Uterus (tissue), 4 donors: ENCODE data around the gene APC. TPM values are rescaled to one million over a fixed set of nuclear protein-coding genes. Genes with fewer than 3 reads are reported as not detected.
"Not testable (repeated sequence)": the region's sequence is repeated elsewhere in the genome, so short reads cannot be mapped to it uniquely, and the experiment has no call there.

ENCODE experiments used
- DNase-seq, 2 donors: peaks; one replicate each; pipeline ENCODE4 v3.0.0-alpha.2; 2019 to 2020
- H3K27ac ChIP-seq, 2 donors: fragments of 200-600 bp; sonication (generic); 1 replicate in 1 of 2; 2 replicates in 1 of 2; pipeline ENCODE4 v1.5.1; 2016 to 2018
- H3K27me3 ChIP-seq, 2 donors: fragments of 200-600 bp; sonication (generic); one replicate each; pipeline ENCODE4 v1.5.1; 2018 to 2019; ENCODE audit warnings: control low read depth in 1 of 2
- H3K36me3 ChIP-seq, 2 donors: fragments of 200-600 bp; sonication (generic); one replicate each; pipeline ENCODE4 v1.5.1; 2019; ENCODE audit warnings: control low read depth in 1 of 2
- H3K4me1 ChIP-seq, 2 donors: fragments of 200-600 bp; sonication (generic); one replicate each; pipeline ENCODE4 v1.5.1; 2018 to 2019; ENCODE audit warnings: control low read depth in 1 of 2
- H3K4me3 ChIP-seq, 2 donors: fragments of 200-600 bp; sonication (generic); 1 replicate in 1 of 2; 2 replicates in 1 of 2; pipeline ENCODE4 v1.5.1; 2018 to 2019; ENCODE audit warnings: mild to moderate bottlenecking in 1 of 2
- H3K9me3 ChIP-seq, 2 donors: fragments of 200-600 bp; sonication (generic); one replicate each; pipeline ENCODE4 v1.5.1; 2019; ENCODE audit warnings: control low read depth in 1 of 2
- POLR2A ChIP-seq, 2 donors: fragments of 450-650 bp; IDR thresholded peaks; one replicate each; pipeline ENCODE4 v1.6.1; 2016; ENCODE audit warnings: antibody characterized with exemption in 2 of 2, mild to moderate bottlenecking in 1 of 2, moderate library complexity in 1 of 2
- intact Hi-C: fragments of 100-400 bp; cut with DNase I; formaldehyde crosslinking; loops from one replicate; pipeline ENCODE4 v1.15.1; 2023; ENCODE audit warnings: low total_unique reads
- total RNA-seq, 4 donors: library from RNA; depleted of rRNA in 3 of 4; stranded (reverse); fragments of >200 nt in 3 of 4; gene quantifications; one replicate each; pipeline versions ENCODE4 v1.1.0 to v1.2.4, GENCODE V29; 2014 to 2023
- TF ChIP-seq, protein P1 (sequence below), 4 experiments: fragments of 200-600 bp in 2 of 4; fragments of 450-650 bp in 2 of 4; sonication (generic) in 2 of 4; IDR thresholded peaks; one replicate each; pipeline ENCODE4 v1.5.1; 2016 to 2019; ENCODE audit warnings: antibody characterized with exemption in 4 of 4, mild to moderate bottlenecking in 2 of 4, moderate library complexity in 1 of 4
- donor health status: DM: yes; HTN: yes; CAD: no.

APC gene
- total RNA-seq, 4 donors from 2014 or later: 45.4 to 132 (median 91.7) TPM

DNA sequence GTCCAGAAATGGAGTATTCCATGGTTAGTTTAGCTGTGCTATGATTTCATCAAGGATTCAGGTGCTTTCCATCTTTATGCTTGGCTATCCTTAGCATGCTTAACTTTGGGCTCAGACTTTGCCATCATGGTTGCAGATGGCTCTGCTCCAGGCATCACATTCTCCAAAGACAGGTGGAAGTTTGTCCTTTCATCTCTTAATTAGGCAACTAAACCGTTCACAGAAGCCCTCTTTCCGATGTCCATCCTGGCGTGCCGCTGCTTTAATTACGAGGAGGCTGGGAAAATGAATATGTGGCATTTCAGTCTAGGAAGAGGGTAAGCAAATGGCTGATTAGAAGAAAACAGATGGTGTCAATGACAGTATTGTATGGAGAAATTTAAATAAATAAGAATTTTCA lies 24.5 kb upstream of the APC start:
- H3K4me3 ChIP-seq: no peak overlapping the region
- intact Hi-C loops: no loop called here
- H3K36me3 ChIP-seq: no peaks in the 10 kb centered on the region
- DNase-seq: no peak
- H3K27ac ChIP-seq: no peak overlapping the region
- no peaks in the 10 kb centered on the region for H3K9me3 ChIP-seq
- no peak for TF ChIP-seq POLR2A (IDR thresholded peaks at IDR 0.05)
- TF ChIP-seq, protein P1, sequence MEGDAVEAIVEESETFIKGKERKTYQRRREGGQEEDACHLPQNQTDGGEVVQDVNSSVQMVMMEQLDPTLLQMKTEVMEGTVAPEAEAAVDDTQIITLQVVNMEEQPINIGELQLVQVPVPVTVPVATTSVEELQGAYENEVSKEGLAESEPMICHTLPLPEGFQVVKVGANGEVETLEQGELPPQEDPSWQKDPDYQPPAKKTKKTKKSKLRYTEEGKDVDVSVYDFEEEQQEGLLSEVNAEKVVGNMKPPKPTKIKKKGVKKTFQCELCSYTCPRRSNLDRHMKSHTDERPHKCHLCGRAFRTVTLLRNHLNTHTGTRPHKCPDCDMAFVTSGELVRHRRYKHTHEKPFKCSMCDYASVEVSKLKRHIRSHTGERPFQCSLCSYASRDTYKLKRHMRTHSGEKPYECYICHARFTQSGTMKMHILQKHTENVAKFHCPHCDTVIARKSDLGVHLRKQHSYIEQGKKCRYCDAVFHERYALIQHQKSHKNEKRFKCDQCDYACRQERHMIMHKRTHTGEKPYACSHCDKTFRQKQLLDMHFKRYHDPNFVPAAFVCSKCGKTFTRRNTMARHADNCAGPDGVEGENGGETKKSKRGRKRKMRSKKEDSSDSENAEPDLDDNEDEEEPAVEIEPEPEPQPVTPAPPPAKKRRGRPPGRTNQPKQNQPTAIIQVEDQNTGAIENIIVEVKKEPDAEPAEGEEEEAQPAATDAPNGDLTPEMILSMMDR (IDR thresholded peaks at IDR 0.05): no peak
- peaks cover 0 to 7% of the 10 kb centered on the region in 2 donors for H3K4me1 ChIP-seq
- H3K27me3 ChIP-seq: no peaks in the 10 kb centered on the region

DNA sequence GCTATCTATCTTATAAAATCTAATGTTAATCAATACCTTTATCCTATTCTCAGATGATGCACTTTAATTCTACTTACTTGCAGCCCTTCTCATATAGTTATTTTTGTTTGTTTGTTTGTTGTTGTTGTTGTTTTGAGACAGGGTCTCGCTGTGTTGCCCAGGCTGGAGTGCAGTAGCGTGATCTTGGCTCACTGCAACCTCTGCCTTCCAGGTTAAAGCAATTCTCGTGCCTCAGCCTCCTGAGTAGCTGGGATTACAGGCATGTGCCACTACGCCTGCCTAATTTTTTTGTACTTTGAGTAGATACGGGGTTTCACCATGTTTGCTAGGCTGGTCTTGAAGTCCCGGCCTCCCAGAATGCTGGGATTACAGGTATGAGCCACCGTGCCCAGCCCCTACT lies 20.8 kb upstream of the APC start:
- H3K4me3 ChIP-seq, H3K9me3 ChIP-seq, H3K27me3 ChIP-seq, H3K36me3 ChIP-seq, DNase-seq, H3K27ac ChIP-seq, H3K4me1 ChIP-seq, intact Hi-C loops: not testable (repeated sequence)

DNA sequence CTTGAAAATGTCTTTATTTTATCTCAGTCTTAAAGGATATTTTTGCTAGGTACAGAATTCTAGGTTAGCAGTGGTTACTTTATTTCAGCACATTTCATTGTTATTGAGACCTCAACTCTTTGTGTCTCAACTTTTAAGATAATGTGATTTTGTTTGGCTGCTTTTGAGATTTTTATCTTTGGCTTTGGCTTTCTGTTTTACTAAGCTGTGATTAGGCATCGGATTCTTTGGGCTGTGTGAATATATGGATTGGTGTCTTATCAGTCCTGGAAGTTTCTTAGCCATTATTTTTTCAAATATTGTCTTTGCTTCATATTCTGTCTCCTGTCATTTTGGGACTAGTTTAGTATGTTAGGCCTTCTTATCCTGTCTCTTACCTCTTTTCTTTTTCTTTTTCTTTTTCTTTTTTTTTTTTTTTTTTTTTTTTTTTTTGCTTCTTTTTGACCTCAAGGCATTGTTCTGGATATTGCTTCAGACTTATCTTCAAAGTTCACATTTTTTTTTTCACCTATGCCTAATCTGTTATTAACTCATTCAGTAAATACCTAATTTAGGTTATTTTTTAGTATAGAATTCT lies 20.1 kb upstream of the APC start:
- intact Hi-C loops: no loop called here
- no peak for TF ChIP-seq POLR2A (IDR thresholded peaks at IDR 0.05)
- TF ChIP-seq, protein P1 (IDR thresholded peaks at IDR 0.05): no peak

DNA sequence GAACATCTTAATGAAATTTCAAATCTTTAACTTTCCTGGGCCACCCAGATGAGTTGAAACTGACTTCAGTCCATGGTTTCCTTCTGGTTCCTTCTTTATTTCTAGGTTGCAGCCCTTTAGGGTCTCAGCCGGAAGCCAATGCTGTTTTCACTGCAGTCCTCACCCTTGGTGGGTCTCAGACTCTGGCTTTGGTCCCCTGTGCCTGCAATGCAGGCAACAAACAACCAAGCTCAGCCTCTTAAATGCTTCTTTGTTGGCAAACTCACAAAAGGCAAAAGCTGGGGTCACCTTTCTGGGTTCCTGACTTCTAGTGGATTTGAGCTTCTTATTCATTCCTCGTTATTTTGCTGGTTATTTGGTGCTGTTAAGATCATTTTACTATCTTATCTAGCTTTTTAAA lies 19.3 kb upstream of the APC start:
- TF ChIP-seq, protein P1 (IDR thresholded peaks at IDR 0.05): no peak
- no peak overlapping the region for H3K27ac ChIP-seq
- H3K9me3 ChIP-seq: no peaks in the 10 kb centered on the region
- H3K36me3 ChIP-seq: no peaks in the 10 kb centered on the region
- intact Hi-C loops: no loop called here
- no peaks in the 10 kb centered on the region for H3K27me3 ChIP-seq
- DNase-seq: no peak
- H3K4me1 ChIP-seq: no peaks in the 10 kb centered on the region
- no peak overlapping the region for H3K4me3 ChIP-seq

More for the DNA sequence above, 20.1 kb upstream of the APC start:
- Histone ChIP-seq H3K9me3 (no peaks in the 10 kb centered on the region), H3K27ac (no peak overlapping the region), H3K36me3 (no peaks in the 10 kb centered on the region), H3K4me3 (no peak overlapping the region), H3K4me1 (no peaks in the 10 kb centered on the region), H3K27me3 (no peaks in the 10 kb centered on the region)
- no peak for DNase-seq

DNA sequence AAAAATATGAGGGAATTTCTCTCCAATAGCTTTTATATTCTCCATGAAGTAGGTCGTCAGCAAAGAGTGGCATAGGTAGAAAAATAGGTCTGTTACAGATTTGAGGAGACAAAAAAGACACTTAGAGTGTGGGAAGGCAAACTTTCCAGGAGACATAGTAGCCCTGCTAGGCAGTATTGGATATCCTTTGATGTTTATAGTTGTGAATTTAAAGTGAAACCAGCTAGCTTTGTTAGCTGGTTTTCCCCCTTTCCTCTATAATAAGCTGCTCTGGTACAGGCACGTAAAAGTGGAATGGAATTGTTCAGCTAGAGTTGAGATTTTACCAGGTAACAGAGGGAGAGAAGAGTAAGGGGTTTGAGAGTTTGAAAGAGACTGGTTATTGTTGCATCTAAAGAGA lies 17.1 kb upstream of the APC start:
- H3K4me1 ChIP-seq: no peaks in the 10 kb centered on the region
- no peak overlapping the region for H3K4me3 ChIP-seq
- H3K36me3 ChIP-seq: no peaks in the 10 kb centered on the region
- H3K9me3 ChIP-seq: no peaks in the 10 kb centered on the region
- no peak overlapping the region for H3K27ac ChIP-seq
- no peaks in the 10 kb centered on the region for H3K27me3 ChIP-seq
- TF ChIP-seq, protein P1 (IDR thresholded peaks at IDR 0.05): no peak
- no peak for TF ChIP-seq POLR2A (IDR thresholded peaks at IDR 0.05)
- intact Hi-C loops: no loop called here
- DNase-seq: no peak

DNA sequence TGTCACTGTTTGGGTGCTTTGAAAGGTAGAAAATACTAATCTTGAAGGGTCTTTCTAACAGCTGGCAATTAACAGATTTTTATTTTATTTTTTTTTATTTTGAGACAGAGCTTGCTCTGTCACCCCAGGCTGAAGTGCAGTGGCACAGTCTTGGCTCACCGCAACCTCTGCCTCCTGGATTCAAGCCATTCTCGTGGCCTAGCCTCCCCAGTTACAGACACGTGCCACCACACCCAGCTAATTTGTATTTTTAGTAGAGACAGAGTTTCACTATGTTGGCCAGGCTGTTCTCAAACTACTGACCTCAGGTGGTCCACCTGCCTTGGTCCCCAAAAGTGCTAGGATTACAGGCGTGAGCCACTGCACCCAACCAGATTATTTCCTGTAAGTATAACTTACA lies 12.8 kb upstream of the APC start:
- no peak for TF ChIP-seq POLR2A (IDR thresholded peaks at IDR 0.05)
- TF ChIP-seq, protein P1 (IDR thresholded peaks at IDR 0.05): no peak

More for the DNA sequence above, 12.8 kb upstream of the APC start:
- intact Hi-C loops: no loop called here
- H3K4me1 ChIP-seq: no peaks in the 10 kb centered on the region
- H3K4me3 ChIP-seq: no peak overlapping the region
- no peak overlapping the region for H3K27ac ChIP-seq
- H3K27me3 ChIP-seq: no peaks in the 10 kb centered on the region
- no peaks in the 10 kb centered on the region for H3K9me3 ChIP-seq
- no peak for DNase-seq
- no peaks in the 10 kb centered on the region for H3K36me3 ChIP-seq
